HG03442 (cell line): ENCODE measurements around the gene CT45A8.
"Not testable (repeated sequence)": the region's sequence is repeated elsewhere in the genome, so short reads cannot be mapped to it uniquely, and the experiment has no call there.

Source experiments
- ATAC-seq: cut with Tn5 transposase; IDR thresholded peaks from one replicate; pipeline ENCODE4 v1.9.1; 2021; ENCODE audit warnings: mild to moderate bottlenecking, moderate library complexity; ENCODE audit not compliant: unreplicated experiment

Gene CT45A8

GRCh38 chrX:135854438-135854837 is at the start of gene CT45A8:
Gene CT45A8 (minus strand): TSS chrX:135854538. CDS start chrX:135850783, 3,755 bp downstream.
- ATAC-seq = not testable (repeated sequence)

GRCh38 chrX:135893294-135893817 is 39.0 kb upstream of the CT45A8 start, which contains the start of the genes CT45A10 and SAGE1:
Gene CT45A10 (minus strand): TSS chrX:135893444. CDS start chrX:135885344, 8,100 bp downstream.
Gene SAGE1 (plus strand): TSS chrX:135893716. CDS start chrX:135896243, 2,527 bp downstream.
- no peak for ATAC-seq

GRCh38 chrX:135892781-135893180 is 38.4 kb upstream of the CT45A8 start:
- no peak for ATAC-seq

GRCh38 chrX:135890087-135890585 is 35.8 kb upstream of the CT45A8 start:
- no peak for ATAC-seq

- not testable (repeated sequence) for ATAC-seq
Observed at GRCh38 chrX:135888976-135889375, 34.6 kb upstream of the CT45A8 start.

GRCh38 chrX:135888230-135888629 is 33.9 kb upstream of the CT45A8 start:
- ATAC-seq = not testable (repeated sequence)

- ATAC-seq = not testable (repeated sequence)
Observed at GRCh38 chrX:135882741-135883140, 28.4 kb upstream of the CT45A8 start.

- not testable (repeated sequence) for ATAC-seq
Observed at GRCh38 chrX:135871712-135872111, 17.4 kb upstream of the CT45A8 start, which contains the start of gene CT45A9. Gene CT45A9 (minus strand): TSS chrX:135871812. CDS start chrX:135868061, 3,751 bp downstream.

- not testable (repeated sequence) for ATAC-seq
Observed at GRCh38 chrX:135837180-135837579, 17.2 kb downstream of the CT45A8 start, which contains the start of gene CT45A7. Gene CT45A7 (minus strand): TSS chrX:135837280. CDS start chrX:135833533, 3,747 bp downstream.

GRCh38 chrX:135819912-135820311 is 34.4 kb downstream of the CT45A8 start, which contains the start of gene CT45A2:
Gene CT45A2 (minus strand): TSS chrX:135820012. CDS start chrX:135816265, 3,747 bp downstream.
- not testable (repeated sequence) for ATAC-seq

GRCh38 chrX:135802687-135803086 is 51.7 kb downstream of the CT45A8 start, which contains the start of gene CT45A6:
Gene CT45A6 (minus strand): TSS chrX:135802787. CDS start chrX:135798993, 3,794 bp downstream.
- not testable (repeated sequence) for ATAC-seq
